Muscle of leg (tissue), 11 donors: ENCODE data around the gene SNX8. TPM values are rescaled to one million over a fixed set of nuclear protein-coding genes. Genes with fewer than 3 reads are reported as not detected.

Experiments used
- DNase-seq: peaks from one replicate; pipeline ENCODE4 v3.0.0; 2013
- H3K27ac ChIP-seq: one replicate; pipeline ENCODE4 v1.5.1; 2013; ENCODE audit warnings: mild to moderate bottlenecking, low read length, control low read depth
- H3K27me3 ChIP-seq: one replicate; pipeline ENCODE4 v1.6.1; 2013; ENCODE audit warnings: low read length; ENCODE audit not compliant: control insufficient read depth, insufficient read depth
- H3K36me3 ChIP-seq: one replicate; pipeline ENCODE4 v1.6.1; 2013; ENCODE audit warnings: low read length; ENCODE audit not compliant: control insufficient read depth, insufficient read depth
- H3K4me1 ChIP-seq: one replicate; pipeline ENCODE4 v1.6.1; 2013; ENCODE audit warnings: low read length; ENCODE audit not compliant: control insufficient read depth, insufficient read depth
- H3K4me3 ChIP-seq: one replicate; pipeline ENCODE4 v1.5.1; 2013; ENCODE audit warnings: low read length, control low read depth
- H3K9me3 ChIP-seq: replicated peaks from 2 replicates; pipeline ENCODE4 v1.6.1; 2013; ENCODE audit warnings: low read depth, low read length; ENCODE audit not compliant: control insufficient read depth
- WGBS: methylation state at CpG from one replicate; pipeline ENCODE4 v1.1.5; 2013; ENCODE audit warnings: missing lambda C conversion rate; ENCODE audit not compliant: insufficient coverage; 5-methylcytosine and 5-hydroxymethylcytosine counted together
- polyA plus RNA-seq, 8 donors: library from polyadenylated mRNA; unstranded; fragments of 120-200 nt; gene quantifications; one replicate each; pipeline versions ENCODE4 v1.2.1 to v1.2.3, GENCODE V29; 2013; ENCODE audit warnings: inconsistent platforms in 1 of 8, low replicate concordance in 1 of 8; ENCODE audit not compliant: insufficient read length in 8 of 8, insufficient read depth in 1 of 8
- total RNA-seq: library from RNA; stranded (reverse); fragments of 120-200 nt; gene quantifications from one replicate; pipeline ENCODE4 v1.2.4, GENCODE V29; 2013

The SNX8 gene
- total and polyA plus RNA-seq, 9 donors, result 12.1 to 29.3 (median 23.9) TPM

- DNase-seq, result no peak
- no peak overlapping the region for H3K27ac ChIP-seq
- H3K4me1 ChIP-seq, result peaks cover 4% of the 10 kb centered on the region
- H3K36me3 ChIP-seq, result peaks cover 83% of the 10 kb centered on the region
- peaks cover 2% of the 10 kb centered on the region for H3K9me3 ChIP-seq
- WGBS, result 90% methylated on average over 8 of the region's 9 CpGs
- H3K4me3 ChIP-seq, result no peak overlapping the region
- H3K27me3 ChIP-seq, result no peaks in the 10 kb centered on the region
Observed at GRCh38 chr7:2218444-2218785, 95.8 kb downstream of the SNX8 start.

GRCh38 chr7:2217716-2218443 is 96.4 kb downstream of the SNX8 start:
- Histone ChIP-seq H3K4me3 (no peak overlapping the region), H3K27me3 (no peaks in the 10 kb centered on the region), H3K36me3 (peaks cover 83% of the 10 kb centered on the region), H3K4me1 (peaks cover 4% of the 10 kb centered on the region), H3K27ac (no peak overlapping the region), H3K9me3 (peaks cover 2% of the 10 kb centered on the region)
- 86% methylated on average over 18 of the region's 19 CpGs for WGBS
- no peak for DNase-seq

GRCh38 chr7:2217206-2217605 is 97.0 kb downstream of the SNX8 start:
- peaks cover 4% of the 10 kb centered on the region for H3K4me1 ChIP-seq
- H3K27ac ChIP-seq, result no peak overlapping the region
- DNase-seq, result no peak
- no peak overlapping the region for H3K4me3 ChIP-seq
- peaks cover 2% of the 10 kb centered on the region for H3K9me3 ChIP-seq
- no peaks in the 10 kb centered on the region for H3K27me3 ChIP-seq
- H3K36me3 ChIP-seq, result peaks cover 83% of the 10 kb centered on the region
- 87% methylated on average over 8 of the region's 10 CpGs for WGBS

GRCh38 chr7:2215851-2216250 is 98.4 kb downstream of the SNX8 start:
- Histone ChIP-seq H3K4me1 (peaks cover 4% of the 10 kb centered on the region), H3K9me3 (peaks cover 2% of the 10 kb centered on the region), H3K4me3 (no peak overlapping the region), H3K27me3 (no peaks in the 10 kb centered on the region), H3K36me3 (peaks cover 87% of the 10 kb centered on the region), H3K27ac (no peak overlapping the region)
- 96% methylated on average over 16 of the region's 17 CpGs for WGBS
- no peak for DNase-seq

- Histone ChIP-seq H3K4me3 (no peak overlapping the region), H3K27ac (no peak overlapping the region), H3K27me3 (no peaks in the 10 kb centered on the region), H3K36me3 (peaks cover 84% of the 10 kb centered on the region), H3K9me3 (peaks cover 2% of the 10 kb centered on the region), H3K4me1 (peaks cover 4% of the 10 kb centered on the region)
- WGBS, result 97% methylated on average over 9 of the region's 9 CpGs
- no peak for DNase-seq
Observed at GRCh38 chr7:2214636-2215035, 99.6 kb downstream of the SNX8 start.

GRCh38 chr7:2213551-2214215 is 100.6 kb downstream of the SNX8 start:
- 84% methylated on average over 13 of the region's 15 CpGs for WGBS
- peaks cover 81% of the 10 kb centered on the region for H3K36me3 ChIP-seq
- DNase-seq, result no peak
- no peaks in the 10 kb centered on the region for H3K27me3 ChIP-seq
- no peak overlapping the region for H3K4me3 ChIP-seq
- H3K4me1 ChIP-seq, result peaks cover 10% of the 10 kb centered on the region
- H3K27ac ChIP-seq, result no peak overlapping the region
- H3K9me3 ChIP-seq, result peaks cover 2% of the 10 kb centered on the region

GRCh38 chr7:2212906-2213305 is 101.3 kb downstream of the SNX8 start:
- Histone ChIP-seq H3K4me3 (no peak overlapping the region), H3K36me3 (peaks cover 81% of the 10 kb centered on the region), H3K27ac (no peak overlapping the region), H3K4me1 (peaks cover 10% of the 10 kb centered on the region), H3K9me3 (peaks cover 2% of the 10 kb centered on the region), H3K27me3 (no peaks in the 10 kb centered on the region)
- WGBS, result 94% methylated on average over 10 of the region's 10 CpGs
- DNase-seq, result no peak

- H3K36me3 ChIP-seq, result peaks cover 80% of the 10 kb centered on the region
- H3K9me3 ChIP-seq, result peaks cover 2% of the 10 kb centered on the region
- WGBS, result 93% methylated on average over 11 of the region's 13 CpGs
- H3K27me3 ChIP-seq, result no peaks in the 10 kb centered on the region
- H3K4me3 ChIP-seq, result no peak overlapping the region
- H3K4me1 ChIP-seq, result peaks cover 10% of the 10 kb centered on the region
- no peak overlapping the region for H3K27ac ChIP-seq
- no peak for DNase-seq
Observed at GRCh38 chr7:2211926-2212325, 102.3 kb downstream of the SNX8 start.

- no peaks in the 10 kb centered on the region for H3K27me3 ChIP-seq
- H3K9me3 ChIP-seq, result peaks cover 2% of the 10 kb centered on the region
- WGBS, result 84% methylated on average over 12 of the region's 15 CpGs
- no peak for DNase-seq
- no peak overlapping the region for H3K4me3 ChIP-seq
- H3K4me1 ChIP-seq, result peaks cover 10% of the 10 kb centered on the region
- H3K36me3 ChIP-seq, result peaks cover 74% of the 10 kb centered on the region
- H3K27ac ChIP-seq, result no peak overlapping the region
Observed at GRCh38 chr7:2211259-2211880, 102.9 kb downstream of the SNX8 start.

- WGBS, result 93% methylated on average over 29 of the region's 30 CpGs
- H3K4me3 ChIP-seq, result no peak overlapping the region
- H3K36me3 ChIP-seq, result peaks cover 68% of the 10 kb centered on the region
- peaks cover 10% of the 10 kb centered on the region for H3K4me1 ChIP-seq
- no peaks in the 10 kb centered on the region for H3K27me3 ChIP-seq
- H3K9me3 ChIP-seq, result peaks cover 2% of the 10 kb centered on the region
- no peak for DNase-seq
- H3K27ac ChIP-seq, result no peak overlapping the region
Observed at GRCh38 chr7:2210551-2211258, 103.5 kb downstream of the SNX8 start.
